HG02610 (cell line): ENCODE data around the gene TFF3.

Experiments used
- ATAC-seq: cut with Tn5 transposase; IDR thresholded peaks from one replicate; pipeline ENCODE4 v1.9.1; 2021; ENCODE audit warnings: mild to moderate bottlenecking, moderate library complexity; ENCODE audit not compliant: unreplicated experiment

Gene TFF3

GRCh38 chr21:42324896-42325295 lies 9.7 kb upstream of the TFF3 start:
- no peak for ATAC-seq

GRCh38 chr21:42321845-42322244 lies 6.6 kb upstream of the TFF3 start:
- ATAC-seq = no peak

- no peak for ATAC-seq
Measured at GRCh38 chr21:42321231-42321630, 6.0 kb upstream of the TFF3 start.

- ATAC-seq = no peak
Measured at GRCh38 chr21:42320791-42321190, 5.6 kb upstream of the TFF3 start.

GRCh38 chr21:42319851-42320572 lies 4.8 kb upstream of the TFF3 start:
- no peak for ATAC-seq

- no peak for ATAC-seq
Measured at GRCh38 chr21:42319376-42319775, 4.2 kb upstream of the TFF3 start.

- no peak for ATAC-seq
Measured at GRCh38 chr21:42317826-42318746, 2.9 kb upstream of the TFF3 start.

GRCh38 chr21:42317341-42317741 lies 2.1 kb upstream of the TFF3 start:
- no peak for ATAC-seq

GRCh38 chr21:42316891-42317290 lies 1.7 kb upstream of the TFF3 start:
- no peak for ATAC-seq

- no peak for ATAC-seq
Measured at GRCh38 chr21:42314616-42315295, 453 bp downstream of the TFF3 start.

GRCh38 chr21:42313501-42313969 lies 1.7 kb downstream of the TFF3 start:
- no peak for ATAC-seq

GRCh38 chr21:42312626-42313104 lies 2.5 kb downstream of the TFF3 start:
- ATAC-seq = no peak

GRCh38 chr21:42311816-42312625 lies 3.2 kb downstream of the TFF3 start:
- no peak for ATAC-seq

GRCh38 chr21:42311160-42311559 lies 4.0 kb downstream of the TFF3 start:
- no peak for ATAC-seq

GRCh38 chr21:42310411-42311001 lies 4.7 kb downstream of the TFF3 start:
- no peak for ATAC-seq

GRCh38 chr21:42309753-42310213 lies 5.4 kb downstream of the TFF3 start:
- no peak for ATAC-seq

GRCh38 chr21:42308914-42309752 lies 6.1 kb downstream of the TFF3 start:
- ATAC-seq = no peak

GRCh38 chr21:42308161-42308913 lies 6.9 kb downstream of the TFF3 start:
- no peak for ATAC-seq
